Measurements from ENCODE around the gene SPATA31E1.
"Not testable (repeated sequence)": the region's sequence is repeated elsewhere in the genome, so short reads cannot be mapped to it uniquely, and the experiment has no call there.

SPATA31E1 gene

GRCh38 chr9:87882627-87883026, at the start of gene SPATA31E1:
Gene SPATA31E1, plus strand, starts transcription at chr9:87882877. Its CDS starts 15 bp downstream, at chr9:87882892.
- no peak for DNase-seq

GRCh38 chr9:87834357-87834756, 48.3 kb upstream of the SPATA31E1 start:
- no peak for DNase-seq

- no peak for DNase-seq
Measured at GRCh38 chr9:87836536-87836935, 46.1 kb upstream of the SPATA31E1 start.

- no peak for DNase-seq
Measured at GRCh38 chr9:87836951-87837705, 45.5 kb upstream of the SPATA31E1 start.

GRCh38 chr9:87840134-87840533, 42.5 kb upstream of the SPATA31E1 start:
- DNase-seq = no peak

GRCh38 chr9:87842878-87843585, 39.6 kb upstream of the SPATA31E1 start:
- DNase-seq = no peak

- DNase-seq = no peak
Measured at GRCh38 chr9:87844506-87844905, 38.2 kb upstream of the SPATA31E1 start.

GRCh38 chr9:87847817-87848216, 34.9 kb upstream of the SPATA31E1 start:
- not testable (repeated sequence) for DNase-seq

GRCh38 chr9:87849144-87849758, 33.4 kb upstream of the SPATA31E1 start:
- DNase-seq = no peak

GRCh38 chr9:87850391-87850790, 32.3 kb upstream of the SPATA31E1 start:
- no peak for DNase-seq

- not testable (repeated sequence) for DNase-seq
Measured at GRCh38 chr9:87851186-87851585, 31.5 kb upstream of the SPATA31E1 start.

- no peak for DNase-seq
Measured at GRCh38 chr9:87853302-87853701, 29.4 kb upstream of the SPATA31E1 start.

GRCh38 chr9:87853876-87854579, 28.6 kb upstream of the SPATA31E1 start:
- no peak for DNase-seq

- no peak for DNase-seq
Measured at GRCh38 chr9:87854580-87854955, 28.1 kb upstream of the SPATA31E1 start.

GRCh38 chr9:87855061-87855460, 27.6 kb upstream of the SPATA31E1 start:
- DNase-seq = no peak

GRCh38 chr9:87857141-87857947, 25.3 kb upstream of the SPATA31E1 start:
- no peak for DNase-seq

- DNase-seq = no peak
Measured at GRCh38 chr9:87857948-87858335, 24.7 kb upstream of the SPATA31E1 start.

GRCh38 chr9:87859137-87859536, 23.5 kb upstream of the SPATA31E1 start:
- no peak for DNase-seq

- no peak for DNase-seq
Measured at GRCh38 chr9:87859786-87860185, 22.9 kb upstream of the SPATA31E1 start.

GRCh38 chr9:87861332-87861731, 21.3 kb upstream of the SPATA31E1 start:
- DNase-seq = no peak

GRCh38 chr9:87862536-87863268, 20.0 kb upstream of the SPATA31E1 start:
- DNase-seq = no peak
